ENCODE results near the gene SORL1.

Gene SORL1

GRCh38 chr11:121670266-121670665, 218.2 kb downstream of the SORL1 start:
- no peak for DNase-seq

- peak; percentile 38 for DNase-seq
These were observed 218.7 kb downstream of the SORL1 start for GRCh38 chr11:121670805-121671282.

GRCh38 chr11:121671283-121672168, 219.4 kb downstream of the SORL1 start:
- DNase-seq = peak; percentile 31

- DNase-seq = no peak
These were observed 220.7 kb downstream of the SORL1 start for GRCh38 chr11:121672630-121673487.

GRCh38 chr11:121681550-121682268, 229.6 kb downstream of the SORL1 start:
- DNase-seq = no peak

Measured in fibroblast of skin of right quadriceps (primary cell).